K562 (cell line): ENCODE data around the gene SCN1A. TPM values are rescaled to one million over a fixed set of nuclear protein-coding genes. Genes with fewer than 3 reads are reported as not detected.

Source experiments
- ATAC-seq: fragments of 200-7000 bp; cut with Tn5 transposase; 3 replicates; pipeline ENCODE4 v1.9.1; 2020; ENCODE audit warnings: moderate library complexity
- BruUV-seq: library from RNA; stranded (reverse); fragments of 400-500 nt; replicated peaks from 2 replicates; lab custom pipeline; 2021; lab: Mats Ljungman, UMichigan
- CTCF ChIA-PET: fragments of 300-600 bp; formaldehyde crosslinking; extraction: SDS; loops from one replicate; lab custom pipeline; 2021; ENCODE audit warnings: low intra/inter-chr PET ratio; lab: Yijun Ruan, JAX
- POLR2A ChIA-PET: fragments of 300-600, 350-650 bp; sonication (Branson Sonifier 250); formaldehyde crosslinking; extraction: SDS; loops from one replicate; lab custom pipeline; 2021; ENCODE audit warnings: antibody characterized with exemption, inconsistent platforms; lab: Yijun Ruan, JAX
- DNase-seq, 4 experiments: peaks; one replicate each; pipeline versions ENCODE4 v3.0.0 to v3.0.0-alpha.2; 2011 to 2018; ENCODE audit warnings: low spot score in 3 of 4, mixed read lengths in 3 of 4; ENCODE audit errors: extremely low read depth in 1 of 4
- FAIRE-seq: peaks from 2 replicates; lab custom pipeline; 2011; peaks lifted over from hg19 to GRCh38; lab: Jason Lieb, UNC
- H2AFZ ChIP-seq: 2 replicates; pipeline ENCODE4 v1.6.0; 2011; ENCODE audit warnings: low read depth, low read length, control low read depth, inconsistent platforms
- H3K27ac ChIP-seq: fragments of 200-600 bp; 3 replicates; pipeline ENCODE4 v1.8.0; 2011; ENCODE audit warnings: low read depth, mild to moderate bottlenecking, control low read depth, inconsistent platforms, low read length, moderate library complexity, mixed read lengths; ENCODE audit errors: extremely low read depth
- H3K27me3 ChIP-seq, 2 experiments: fragments of 300-600 bp in 1 of 2; 2 replicates in 1 of 2; 3 replicates in 1 of 2; pipeline versions ENCODE4 v1.6.0 to v1.8.0; 2011; ENCODE audit warnings: inconsistent platforms in 2 of 2, low read length in 2 of 2, mild to moderate bottlenecking in 1 of 2, mixed read lengths in 1 of 2, moderate library complexity in 1 of 2; ENCODE audit not compliant: control insufficient read depth in 2 of 2, insufficient read depth in 2 of 2
- H3K36me3 ChIP-seq: fragments of 300-600 bp; 3 replicates; pipeline ENCODE4 v1.8.0; 2011; ENCODE audit warnings: mild to moderate bottlenecking, low read length, inconsistent platforms; ENCODE audit not compliant: control insufficient read depth, insufficient read depth
- H3K4me1 ChIP-seq, 2 experiments: fragments of 200-600 bp in 1 of 2; replicated peaks in 1 of 2; 2 replicates in 1 of 2; 3 replicates in 1 of 2; pipeline versions ENCODE4 v1.5.1 to v1.8.0; 2011; ENCODE audit warnings: inconsistent platforms in 2 of 2, low read length in 2 of 2, mild to moderate bottlenecking in 1 of 2, mixed read lengths in 1 of 2, moderate library complexity in 1 of 2; ENCODE audit not compliant: control insufficient read depth in 2 of 2, insufficient read depth in 2 of 2
- H3K4me2 ChIP-seq: 2 replicates; pipeline ENCODE4 v1.6.1; 2011; ENCODE audit warnings: low read length, control low read depth, inconsistent platforms, mixed read lengths; ENCODE audit not compliant: insufficient read depth
- H3K4me3 ChIP-seq: fragments of 200-600 bp; sonication (generic), shearing (Covaris generic); 2 replicates; pipeline ENCODE4 v1.5.1; 2016; ENCODE audit warnings: control low read depth, inconsistent platforms
- H3K79me2 ChIP-seq: fragments of 200-600 bp; 3 replicates; pipeline ENCODE4 v1.8.0; 2011; ENCODE audit warnings: low read length, inconsistent platforms; ENCODE audit not compliant: control insufficient read depth, insufficient read depth
- H3K9ac ChIP-seq, 2 experiments: 2 replicates each; pipeline versions ENCODE4 v1.6.0 to v1.6.1; 2011; ENCODE audit warnings: low read depth in 2 of 2, low read length in 2 of 2, control low read depth in 1 of 2, inconsistent platforms in 1 of 2, mild to moderate bottlenecking in 1 of 2, mixed read lengths in 1 of 2; ENCODE audit not compliant: insufficient read depth in 1 of 2
- H3K9me1 ChIP-seq: one replicate; pipeline ENCODE4 v1.6.0; 2011; ENCODE audit warnings: inconsistent platforms, mild to moderate bottlenecking, low read length, moderate library complexity; ENCODE audit not compliant: control insufficient read depth, insufficient read depth
- H3K9me3 ChIP-seq: replicated peaks from 2 replicates; pipeline ENCODE4 v1.5.1; 2011; ENCODE audit warnings: low read depth, low read length, inconsistent platforms; ENCODE audit not compliant: control insufficient read depth, insufficient read depth
- H4K20me1 ChIP-seq: replicated peaks from 2 replicates; pipeline ENCODE4 v1.6.1; 2011; ENCODE audit warnings: low read length, inconsistent platforms, mixed read lengths; ENCODE audit not compliant: control insufficient read depth, insufficient read depth
- ARID3A ChIP-seq: IDR thresholded peaks from 2 replicates; pipeline ENCODE4 v1.6.1; 2012; ENCODE audit warnings: low read depth, low read length, improper control_type of control experiment, borderline replicate concordance
- BRF1 ChIP-seq: IDR thresholded peaks from 3 replicates; pipeline ENCODE4 v1.6.1; 2011; ENCODE audit warnings: borderline replicate concordance, mild to moderate bottlenecking; ENCODE audit not compliant: insufficient read length; ENCODE audit errors: extremely low read depth
- DACH1 ChIP-seq: fragments of 450-650 bp; IDR thresholded peaks from 2 replicates; pipeline ENCODE4 v1.6.1; 2018; ENCODE audit not compliant: partially characterized antibody
- ETV1 ChIP-seq: fragments of 450-650 bp; conservative IDR thresholded peaks from 2 replicates; pipeline ENCODE4 v1.6.1; 2016; ENCODE audit warnings: missing genetic modification characterization, control low read depth, low read depth, missing compliant biosample characterization
- KLF10 ChIP-seq: fragments of 250-450 bp; sonication (Bioruptor Pico); IDR thresholded peaks from 2 replicates; pipeline ENCODE4 v1.6.1; 2021; ENCODE audit warnings: matching md5 sums
- NBN ChIP-seq: fragments of 450-650 bp; IDR thresholded peaks from 2 replicates; pipeline ENCODE4 v1.6.1; 2016; ENCODE audit warnings: low read depth, mild to moderate bottlenecking
- NCOA4 ChIP-seq: fragments of 450-650 bp; IDR thresholded peaks from 2 replicates; pipeline ENCODE4 v1.6.1; 2018; ENCODE audit warnings: mild to moderate bottlenecking; ENCODE audit not compliant: partially characterized antibody
- NFATC3 ChIP-seq: fragments of 450-650 bp; IDR thresholded peaks from 2 replicates; pipeline ENCODE4 v1.6.1; 2017; ENCODE audit warnings: mild to moderate bottlenecking
- PHF20 ChIP-seq: fragments of 450-650 bp; IDR thresholded peaks from 2 replicates; pipeline ENCODE4 v1.6.1; 2018; ENCODE audit not compliant: partially characterized antibody
- POLR2AphosphoS5 ChIP-seq: IDR thresholded peaks from 2 replicates; pipeline ENCODE4 v1.6.1; 2011; ENCODE audit warnings: mild to moderate bottlenecking, low read depth, low read length, moderate library complexity; ENCODE audit not compliant: control insufficient read depth, insufficient read depth
- SIRT6 ChIP-seq: IDR thresholded peaks from one replicate; pipeline ENCODE4 v1.6.1; 2012; ENCODE audit warnings: low read depth, mild to moderate bottlenecking, control low read depth, inconsistent platforms, low read length, moderate library complexity
- ZBTB26 ChIP-seq: fragments of 450-650 bp; formaldehyde crosslinking; IDR thresholded peaks from 2 replicates; pipeline ENCODE4 v1.4.0; 2022; ENCODE audit warnings: missing genetic modification characterization
- ZBTB43 ChIP-seq: sonication (generic); formaldehyde crosslinking; IDR thresholded peaks from 2 replicates; pipeline ENCODE4 v1.8.0; 2023; ENCODE audit warnings: mild to moderate bottlenecking, missing genetic modification reagents
- ZNF184 ChIP-seq: sonication (generic); formaldehyde crosslinking; IDR thresholded peaks from 2 replicates; pipeline ENCODE4 v1.5.0; 2020; ENCODE audit warnings: missing genetic modification reagents
- ZNF609 ChIP-seq: sonication (generic); formaldehyde crosslinking; IDR thresholded peaks from 2 replicates; pipeline ENCODE4 v1.8.1; 2023; ENCODE audit warnings: missing genetic modification reagents, mild to moderate bottlenecking, borderline replicate concordance
- WGBS: fragments of 100-300 bp; shearing (Covaris generic); methylation state at CpG from one replicate; pipeline ENCODE4 v1.1.6; 2016; ENCODE audit warnings: low coverage, mixed read lengths; ENCODE audit not compliant: insufficient coverage; ENCODE audit errors: missing lambda C conversion rate; 5-methylcytosine and 5-hydroxymethylcytosine counted together
- in situ Hi-C: fragments of 300-500 bp; cut with MboI; formaldehyde crosslinking; loops from 4 replicates; pipeline ENCODE4 v1.15.0; 2018; ENCODE audit warnings: inconsistent platforms, mixed read lengths
- intact Hi-C: fragments of 100-400 bp; cut with micrococcal nuclease; formaldehyde crosslinking; loops from 2 replicates; pipeline ENCODE4 v1.14.2; 2022
- polyA plus RNA-seq, 8 experiments: library from polyadenylated mRNA; depleted of rRNA in 4 of 8; stranded (reverse) in 5 of 8; unstranded in 3 of 8; fragments of >200 nt; fragmentation: Nextera tagmentation in 2 of 8; fragmentation: Illumina TruSeq in 1 of 8; extraction: Ambion mirVana in 2 of 8; extraction: Trizol in 1 of 8; gene quantifications; 2 replicates each; pipeline versions ENCODE4 v1.2.1 to v1.2.3, GENCODE V29; 2011 to 2014; ENCODE audit warnings: inconsistent platforms in 1 of 8, missing spikeins in 1 of 8
- total RNA-seq, 7 experiments: library from RNA; depleted of rRNA in 6 of 7; stranded (reverse); fragments of >200 nt in 6 of 7; fragmentation: Illumina TruSeq in 2 of 7; extraction: Trizol in 2 of 7; gene quantifications; 2 replicates each; pipeline versions ENCODE4 v1.2.1 to v1.2.3, GENCODE V29; 2011 to 2021; ENCODE audit warnings: low replicate concordance in 1 of 7

SCN1A gene
- total and polyA plus RNA-seq, 9 of the 15 experiments (the other 6 are each of a cell fraction or from before 2014, with no cell fraction given) = not detected

DNA sequence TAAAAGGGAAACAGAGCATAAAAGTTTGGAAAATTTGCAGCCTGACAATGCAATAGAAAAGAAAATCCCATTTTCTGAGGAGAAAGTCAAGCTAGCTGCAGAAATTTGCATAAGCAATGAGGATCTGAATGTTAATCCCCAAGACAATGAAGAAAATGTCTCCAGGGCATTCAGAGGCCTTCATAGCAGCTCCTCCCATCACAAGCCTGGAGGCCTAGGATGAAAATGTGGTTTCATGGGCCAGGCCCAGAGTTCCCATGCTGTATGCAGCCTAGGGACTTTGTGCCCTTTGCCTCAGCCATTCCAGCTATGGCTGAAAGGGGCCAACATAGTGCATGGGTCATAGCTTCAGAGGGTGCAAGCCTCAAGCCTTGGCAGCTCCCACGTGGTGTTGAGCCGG, 10.3 kb upstream of the SCN1A start:
- no peaks in the 10 kb centered on the region for H4K20me1 ChIP-seq
- 0% methylated on average over 2 of the region's 2 CpGs for WGBS
- DNase-seq = no peak
- no peaks in the 10 kb centered on the region for H3K4me1 ChIP-seq
- no peaks in the 10 kb centered on the region for H3K27me3 ChIP-seq
- no peaks in the 10 kb centered on the region for H3K79me2 ChIP-seq
- in situ Hi-C loops (no loop called here), intact Hi-C loops (no loop called here)
- no TSS peak for BruUV-seq
- no peaks in the 10 kb centered on the region for H3K36me3 ChIP-seq
- no peak for FAIRE-seq
- no peak overlapping the region for H3K4me3 ChIP-seq
- H2AFZ ChIP-seq = no peak overlapping the region
- CTCF ChIA-PET = no interaction called here
- H3K9ac ChIP-seq = no peak overlapping the region
- H3K27ac ChIP-seq = no peak overlapping the region
- ATAC-seq = no peak
- no peaks in the 10 kb centered on the region for H3K9me3 ChIP-seq
- POLR2A ChIA-PET = no interaction called here
- H3K9me1 ChIP-seq = no peaks in the 10 kb centered on the region
- no peak overlapping the region for H3K4me2 ChIP-seq
- no peak for TF ChIP-seq BRF1
- TF ChIP-seq NCOA4 = no peak
- TF ChIP-seq KLF10 (CRISPR knock-in tag) = no peak
- no peak for TF ChIP-seq ZBTB26 (CRISPR knock-in tag)
- no peak for TF ChIP-seq ARID3A
- TF ChIP-seq DACH1 = no peak
- TF ChIP-seq ETV1 = no peak
- no peak for TF ChIP-seq POLR2AphosphoS5
- no peak for TF ChIP-seq ZBTB43 (CRISPR knock-in tag)
- TF ChIP-seq ZNF184 = no peak
- TF ChIP-seq SIRT6 = no peak
- no peak for TF ChIP-seq NFATC3
- TF ChIP-seq NBN = no peak
- TF ChIP-seq ZNF609 = no peak
- no peak for TF ChIP-seq PHF20
